Fibroblast of skin of right quadriceps (primary cell): Measurements from ENCODE around the gene NBPF19.
A peak's percentile ranks its signal among the peaks of the same experiment; 100 is the strongest.
"Not testable (repeated sequence)": the region's sequence is repeated elsewhere in the genome, so short reads cannot be mapped to it uniquely, and the experiment has no call there.

Source experiments
- DNase-seq: peaks from one replicate; pipeline ENCODE4 v3.0.0-alpha.2; 2013

Gene NBPF19

GRCh38 chr1:149474745-149475144 lies at the start of gene NBPF19:
Gene NBPF19 (plus strand): TSS chr1:149475045. CDS start chr1:149475933, 888 bp downstream.
- DNase-seq, result not testable (repeated sequence)

- DNase-seq, result not testable (repeated sequence)
These were observed 46.5 kb upstream of the NBPF19 start for GRCh38 chr1:149428317-149428716.

- peak; percentile 80 for DNase-seq
These were observed 29.4 kb upstream of the NBPF19 start for GRCh38 chr1:149445451-149445850.

GRCh38 chr1:149452196-149452595 lies 22.6 kb upstream of the NBPF19 start:
- not testable (repeated sequence) for DNase-seq

- DNase-seq, result not testable (repeated sequence)
These were observed 22.2 kb upstream of the NBPF19 start for GRCh38 chr1:149452652-149453051.

GRCh38 chr1:149558350-149558825 lies 83.5 kb downstream of the NBPF19 start:
- DNase-seq, result peak; percentile 39

- not testable (repeated sequence) for DNase-seq
These were observed 87.0 kb downstream of the NBPF19 start for GRCh38 chr1:149561806-149562205.

GRCh38 chr1:149565485-149565884 lies 90.6 kb downstream of the NBPF19 start:
- DNase-seq, result not testable (repeated sequence)

- DNase-seq, result not testable (repeated sequence)
These were observed 97.9 kb downstream of the NBPF19 start for GRCh38 chr1:149572763-149573162.

- DNase-seq, result not testable (repeated sequence)
These were observed 110.7 kb downstream of the NBPF19 start for GRCh38 chr1:149585592-149585991.
